Heart right ventricle (tissue), 16 donors: ENCODE data around the gene HSF5. TPM values are rescaled to one million over a fixed set of nuclear protein-coding genes. Genes with fewer than 3 reads are reported as not detected.
A peak's percentile ranks its signal among the peaks of the same experiment; 100 is the strongest.

Experiments
- ATAC-seq, 8 donors: fragments of 200-7000 bp; cut with Tn5 transposase; one replicate each; pipeline ENCODE4 v1.9.1; 2020; ENCODE audit warnings: mild to moderate bottlenecking in 8 of 8, moderate library complexity in 8 of 8, moderate number of reproducible peaks in 1 of 8
- DNase-seq, 2 donors: peaks; one replicate each; pipeline ENCODE4 v3.0.0-alpha.2; 2020
- H3K27ac ChIP-seq, 10 donors: fragments of 200-600 bp; sonication (generic) in 2 of 10; one replicate each; pipeline versions ENCODE4 v1.5.0 to v1.8.0; 2020 to 2022; ENCODE audit warnings: mild to moderate bottlenecking in 3 of 10
- H3K27me3 ChIP-seq, 7 donors: fragments of 200-600 bp; one replicate each; pipeline ENCODE4 v1.8.0; 2021 to 2022; ENCODE audit warnings: mild to moderate bottlenecking in 2 of 7
- H3K36me3 ChIP-seq, 9 donors: fragments of 200-600 bp; sonication (generic) in 1 of 9; one replicate each; pipeline versions ENCODE4 v1.5.0 to v1.8.0; 2020 to 2022; ENCODE audit warnings: mild to moderate bottlenecking in 2 of 9
- H3K4me1 ChIP-seq, 9 donors: fragments of 200-600 bp; sonication (generic) in 1 of 9; one replicate each; pipeline versions ENCODE4 v1.5.0 to v1.8.0; 2020 to 2022; ENCODE audit warnings: mild to moderate bottlenecking in 4 of 9
- H3K4me3 ChIP-seq, 10 donors: fragments of 200-600 bp; sonication (generic) in 2 of 10; one replicate each; pipeline versions ENCODE4 v1.5.0 to v1.8.0; 2020 to 2022; ENCODE audit warnings: mild to moderate bottlenecking in 7 of 10, moderate library complexity in 2 of 10
- H3K9me3 ChIP-seq, 11 donors: fragments of 200-600 bp in 10 of 11; sonication (generic) in 2 of 11; one replicate each; pipeline versions ENCODE4 v1.5.0 to v1.8.0; 2013 to 2022; ENCODE audit warnings: mild to moderate bottlenecking in 2 of 11, control low read depth in 1 of 11, moderate library complexity in 1 of 11
- WGBS, 2 donors: extraction: QIAGEN DNeasy Blood & Tissue Kit; methylation state at CpG; one replicate each; pipeline ENCODE4 v1.1.7; 2013; ENCODE audit warnings: inconsistent platforms in 1 of 2; 5-methylcytosine and 5-hydroxymethylcytosine counted together
- intact Hi-C, 10 donors: fragments of 100-400 bp; cut with DNase I; formaldehyde crosslinking; loops; one replicate each; pipeline versions ENCODE4 v1.11.1 to v1.14.2; 2022
- polyA plus RNA-seq, 2 donors: library from polyadenylated mRNA; stranded (reverse); fragments of 200-250 nt; gene quantifications; one replicate each; pipeline ENCODE4 v1.2.3, GENCODE V29; 2013
- total RNA-seq, 10 donors: library from RNA; stranded (reverse); fragmentation: NEBNext Ultra II Directional in 3 of 10; extraction: Animal tissue kit (Norgen Biotek cat#: 25700) in 3 of 10; gene quantifications; one replicate each; pipeline versions ENCODE4 v1.2.1 to v1.2.4, GENCODE V29; 2021 to 2023
- TF ChIP-seq, protein P1 (sequence below), 9 donors: fragments of 200-600 bp; sonication (generic) in 2 of 9; IDR thresholded peaks; one replicate each; pipeline versions ENCODE4 v1.5.0 to v1.8.0; 2021 to 2022; ENCODE audit warnings: antibody characterized with exemption in 9 of 9, mild to moderate bottlenecking in 5 of 9, moderate library complexity in 1 of 9
- donor health status: Arrhythmogenic right ventricular cardiomyopathy.
- donor health status: ischemic (EF 13 %, LVEDD 7.1; RV severe dilation, severe dysfunction).
- donor health status: healthy with polysubstance abuse.
- donor health status: DM: no; HTN: yes; CAD: no.
- donor health status: DM: no; HTN: no; CAD: no.
- donor health status: ischemic (EF 25% LVEDD 6.9; RV normal size, moderate dysfunction).
- donor health status: ischemic (EF 25% LVEDD 5.7; RV mildly dilated, moderate dysfunction).
- donor health status: healthy.
- donor health status: DM: yes; HTN: yes; CAD: no.
- donor health status: Ischemic cardiomyopathy.
- donor health status: ischemic (EF 35%, LVEDD 5.7; RV mildly dilated, moderate dysfunction).
- donor health status: nonischemic (EF 11% LVEDD 7.7; RV severe dilation, severe dysfunction).
- donor health status: DM: yes; HTN: yes; CAD: no.
- donor health status: PGD.
- donor health status: ischemic (EF 29% LVEDD 5.4; RV normal size, mild dysfunction).
- donor health status: nonischemic (EF 23%, LVEDD 6.1; RV moderate dilation, normal function).

Gene HSF5
- total and polyA plus RNA-seq, 12 donors, result 0.04 to 0.14 (median 0.05) TPM; not detected in 9

DNA sequence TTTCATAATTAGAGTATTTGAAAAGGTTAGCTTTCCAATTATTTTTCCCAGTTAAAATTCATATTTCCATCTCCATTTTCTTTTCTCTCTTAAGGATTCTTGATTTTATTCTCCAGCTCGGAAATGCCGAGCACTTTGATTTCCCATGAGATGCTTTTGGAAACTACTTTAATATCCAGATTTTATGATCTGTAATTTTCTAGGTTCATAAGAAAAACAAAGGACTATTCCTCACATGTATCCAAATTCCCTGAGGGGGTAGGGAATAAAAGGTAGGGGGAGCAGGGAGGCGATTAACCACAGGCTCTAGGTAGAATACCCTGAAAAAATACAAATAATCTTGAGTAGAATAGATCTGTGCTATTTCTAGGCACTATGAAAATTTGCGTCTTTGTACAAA lies 71.8 kb downstream of the HSF5 start:
- peak overlapping the region in 6 of 10 donors; percentile 9 to 70 (median 34) for H3K27ac ChIP-seq
- TF ChIP-seq, protein P1, sequence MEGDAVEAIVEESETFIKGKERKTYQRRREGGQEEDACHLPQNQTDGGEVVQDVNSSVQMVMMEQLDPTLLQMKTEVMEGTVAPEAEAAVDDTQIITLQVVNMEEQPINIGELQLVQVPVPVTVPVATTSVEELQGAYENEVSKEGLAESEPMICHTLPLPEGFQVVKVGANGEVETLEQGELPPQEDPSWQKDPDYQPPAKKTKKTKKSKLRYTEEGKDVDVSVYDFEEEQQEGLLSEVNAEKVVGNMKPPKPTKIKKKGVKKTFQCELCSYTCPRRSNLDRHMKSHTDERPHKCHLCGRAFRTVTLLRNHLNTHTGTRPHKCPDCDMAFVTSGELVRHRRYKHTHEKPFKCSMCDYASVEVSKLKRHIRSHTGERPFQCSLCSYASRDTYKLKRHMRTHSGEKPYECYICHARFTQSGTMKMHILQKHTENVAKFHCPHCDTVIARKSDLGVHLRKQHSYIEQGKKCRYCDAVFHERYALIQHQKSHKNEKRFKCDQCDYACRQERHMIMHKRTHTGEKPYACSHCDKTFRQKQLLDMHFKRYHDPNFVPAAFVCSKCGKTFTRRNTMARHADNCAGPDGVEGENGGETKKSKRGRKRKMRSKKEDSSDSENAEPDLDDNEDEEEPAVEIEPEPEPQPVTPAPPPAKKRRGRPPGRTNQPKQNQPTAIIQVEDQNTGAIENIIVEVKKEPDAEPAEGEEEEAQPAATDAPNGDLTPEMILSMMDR (IDR thresholded peaks at IDR 0.05), result no peak
- WGBS, 2 donors, result 67 to 71% methylated on average over 4 of the region's 4 CpGs

DNA sequence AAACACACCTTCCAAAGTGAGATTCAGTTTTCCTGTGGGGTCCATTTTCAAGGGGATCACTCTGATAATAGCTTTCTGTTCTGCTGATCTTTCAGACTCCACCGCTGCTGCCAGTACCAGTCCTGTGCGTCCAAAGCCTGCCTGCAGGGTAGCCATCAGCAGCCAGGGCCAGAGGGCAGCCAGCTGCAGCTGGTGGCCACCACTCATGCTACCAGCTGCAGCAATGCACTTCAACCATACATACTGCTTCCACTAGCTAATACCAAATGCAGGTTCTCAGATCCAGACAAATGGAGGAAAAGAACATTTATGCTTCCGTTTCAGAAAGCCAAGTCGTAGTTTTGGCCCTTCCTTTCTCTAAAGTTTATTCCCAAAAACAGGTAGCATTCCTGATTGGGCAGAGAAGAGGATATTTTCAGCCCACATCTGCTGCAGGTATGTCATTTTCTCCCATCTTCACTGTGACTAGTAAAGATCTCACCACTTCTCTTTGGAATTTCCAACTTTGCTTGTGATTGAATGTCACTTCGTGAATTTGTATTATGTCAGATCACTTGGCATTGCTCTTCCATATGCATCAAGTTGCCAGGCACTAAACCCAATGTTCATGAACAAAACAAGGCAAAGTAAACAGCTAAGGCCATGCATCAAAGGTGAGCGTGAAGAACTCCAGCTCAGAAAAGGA lies 72.7 kb downstream of the HSF5 start:
- peak in 1 of 2 donors; percentile 16 for DNase-seq
- intact Hi-C loops, result loop anchor here in 6 of 10 donors (2.0 to 10.0 kb wide), 4 partner anchors 63 to 101 kb away; partner anchors contain the start of gene SUPT4H1 (in 4 of the 6)
- H3K9me3 ChIP-seq, result no peaks in the 10 kb centered on the region
- peaks cover 0 to 11% (median 0%) of the 10 kb centered on the region in 9 donors for H3K4me1 ChIP-seq
- peak overlapping the region in 7 of 10 donors; percentile 3 to 46 (median 17) for H3K4me3 ChIP-seq
- H3K27ac ChIP-seq, result no peak overlapping the region
- H3K36me3 ChIP-seq, result no peaks in the 10 kb centered on the region
- H3K27me3 ChIP-seq, result peaks cover 0 to 18% (median 1%) of the 10 kb centered on the region in 7 donors
- peak in 4 of 8 donors; percentile 59 to 70 (median 66) for ATAC-seq
- 61% methylated on average over 6 of the region's 6 CpGs for WGBS, 2 donors
- TF ChIP-seq, protein P1 (IDR thresholded peaks at IDR 0.05), result peak in 1 of 9 donors; percentile 11

More for the DNA sequence above, 71.8 kb downstream of the HSF5 start:
- peaks cover 0 to 11% (median 0%) of the 10 kb centered on the region in 9 donors for H3K4me1 ChIP-seq
- H3K9me3 ChIP-seq, result no peaks in the 10 kb centered on the region
- no peaks in the 10 kb centered on the region for H3K36me3 ChIP-seq
- H3K4me3 ChIP-seq, result peak overlapping the region in 9 of 10 donors; percentile 20 to 48 (median 42)
- ATAC-seq, result no peak
- peaks cover 0 to 16% (median 6%) of the 10 kb centered on the region in 7 donors for H3K27me3 ChIP-seq
- DNase-seq, result no peak
- intact Hi-C loops, result loop anchor here in 6 of 10 donors (2.0 to 10.0 kb wide), 4 partner anchors 64 to 102 kb away; partner anchors contain the start of gene SUPT4H1 (in 4 of the 6)

GRCh38 chr17:58414596-58414997 lies 73.6 kb downstream of the HSF5 start:
- no peak overlapping the region for H3K27ac ChIP-seq
- H3K27me3 ChIP-seq, result peaks cover 0 to 17% (median 0%) of the 10 kb centered on the region in 7 donors
- H3K9me3 ChIP-seq, result no peaks in the 10 kb centered on the region
- 75 to 77% methylated on average over 3 of the region's 3 CpGs for WGBS, 2 donors
- no peak for DNase-seq
- peaks cover 0 to 11% (median 0%) of the 10 kb centered on the region in 9 donors for H3K4me1 ChIP-seq
- no peak for ATAC-seq
- TF ChIP-seq, protein P1 (IDR thresholded peaks at IDR 0.05), result no peak
- H3K4me3 ChIP-seq, result peak overlapping the region in 2 of 10 donors; percentile 32 to 46
- no peaks in the 10 kb centered on the region for H3K36me3 ChIP-seq
- intact Hi-C loops, result loop anchor here in 1 of 10 donors (10.0 kb wide), 1 partner anchor 100 kb away; no protein-coding TSS in a partner anchor

- intact Hi-C loops, result loop anchor here in 1 of 10 donors (10.0 kb wide), 1 partner anchor 99 kb away; no protein-coding TSS in a partner anchor
- TF ChIP-seq, protein P1 (IDR thresholded peaks at IDR 0.05), result no peak
- peaks cover 0 to 11% (median 0%) of the 10 kb centered on the region in 9 donors for H3K4me1 ChIP-seq
- peaks cover 0 to 20% (median 0%) of the 10 kb centered on the region in 7 donors for H3K27me3 ChIP-seq
- no peaks in the 10 kb centered on the region for H3K9me3 ChIP-seq
- DNase-seq, result no peak
- WGBS, 2 donors, result 38 to 47% methylated on average over 2 of the region's 2 CpGs
- no peak overlapping the region for H3K27ac ChIP-seq
- H3K36me3 ChIP-seq, result no peaks in the 10 kb centered on the region
- H3K4me3 ChIP-seq, result no peak overlapping the region
- no peak for ATAC-seq
Measured at GRCh38 chr17:58413684-58414083, 74.5 kb downstream of the HSF5 start.
